Stromal cell of bone marrow (primary cell): ENCODE data around the gene EYS.
A peak's percentile ranks its signal among the peaks of the same experiment; 100 is the strongest.
"Not testable (repeated sequence)": the region's sequence is repeated elsewhere in the genome, so short reads cannot be mapped to it uniquely, and the experiment has no call there.

Experiments
- DNase-seq: peaks from one replicate; pipeline ENCODE4 v3.0.0-alpha.2; 2012; ENCODE audit warnings: low read depth

Gene EYS

DNA sequence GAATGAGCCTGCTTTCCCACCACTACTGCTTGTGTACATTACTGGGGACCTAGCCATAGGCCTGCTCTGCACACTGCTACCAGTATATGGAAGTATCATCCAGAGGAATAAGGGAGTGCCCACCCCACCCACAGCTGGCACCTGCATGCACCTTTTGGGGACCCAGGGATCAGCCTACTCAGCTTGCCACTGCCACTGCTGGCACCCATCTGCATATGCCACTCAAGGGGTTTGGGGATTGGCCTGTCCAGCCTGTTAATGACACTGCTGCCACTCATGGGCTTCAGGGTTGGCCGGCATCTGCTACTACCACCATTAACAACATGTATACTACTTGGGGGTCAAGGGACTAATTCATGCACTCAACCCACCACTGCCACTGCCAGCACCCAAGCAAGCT, 1239.4 kb downstream of the EYS start:
- DNase-seq, result no peak

- no peak for DNase-seq
Observed at GRCh38 chr6:64459411-64459944, 1247.5 kb downstream of the EYS start.

GRCh38 chr6:64448101-64448500, 1258.9 kb downstream of the EYS start:
- not testable (repeated sequence) for DNase-seq

- DNase-seq, result no peak
Observed at GRCh38 chr6:64445038-64445437, 1262.0 kb downstream of the EYS start.

DNA sequence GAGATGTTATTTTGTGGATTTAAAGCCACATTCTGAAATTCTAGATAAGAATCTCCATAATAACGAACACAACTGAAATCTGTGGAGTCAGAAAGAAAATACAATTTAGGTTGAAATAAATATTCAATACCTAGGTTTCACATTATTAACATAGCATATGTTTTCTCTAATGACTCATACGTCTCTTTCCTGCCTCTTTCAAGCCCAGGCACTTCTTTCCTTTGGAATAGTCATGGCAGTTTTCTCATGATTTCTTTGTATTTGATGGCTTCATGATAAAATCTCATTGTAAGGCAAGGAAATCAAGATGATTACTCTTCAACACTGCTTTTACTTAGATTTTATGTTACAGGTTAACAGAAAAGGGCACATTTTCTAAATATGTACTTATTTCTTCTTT, 1267.8 kb downstream of the EYS start:
- no peak for DNase-seq

GRCh38 chr6:64437996-64438395, 1269.0 kb downstream of the EYS start:
- DNase-seq, result no peak

DNA sequence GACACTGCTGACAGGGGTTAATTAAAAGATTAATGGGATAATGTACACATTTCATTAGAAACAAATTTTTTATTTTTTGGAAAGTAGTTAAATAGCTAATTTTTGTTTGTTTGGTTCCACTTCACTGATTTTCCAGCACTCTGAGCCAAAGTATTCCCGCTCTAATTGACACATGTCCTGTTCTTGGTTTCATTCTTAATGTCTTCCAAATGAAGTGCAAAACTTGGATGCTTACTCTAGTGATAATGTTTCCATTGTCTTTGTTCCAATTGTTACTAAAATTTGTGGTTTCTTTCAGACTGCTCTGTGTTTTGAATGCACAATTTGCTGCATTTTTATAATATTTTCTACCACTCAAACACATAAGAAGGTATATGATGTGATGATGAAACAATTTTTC, 1277.1 kb downstream of the EYS start:
- DNase-seq, result no peak

DNA sequence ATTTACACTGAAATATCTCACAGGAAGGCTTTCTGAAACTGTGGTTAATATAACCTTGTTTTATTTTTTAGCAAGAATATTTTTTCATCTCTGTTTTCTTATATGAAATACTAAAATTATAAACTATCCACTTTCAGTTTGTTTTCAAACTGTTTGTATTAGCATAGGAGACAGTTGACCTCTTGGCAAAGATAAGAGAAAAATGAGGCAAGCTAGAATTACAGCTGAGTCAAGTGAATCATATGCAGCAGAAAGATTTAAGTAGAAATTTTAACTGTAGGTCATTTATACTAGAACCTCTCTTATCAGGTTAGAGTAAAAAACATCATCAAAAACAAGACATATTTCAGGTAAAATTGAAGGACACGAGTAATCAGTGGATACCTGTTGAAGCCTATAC, 1278.8 kb downstream of the EYS start:
- no peak for DNase-seq

DNA sequence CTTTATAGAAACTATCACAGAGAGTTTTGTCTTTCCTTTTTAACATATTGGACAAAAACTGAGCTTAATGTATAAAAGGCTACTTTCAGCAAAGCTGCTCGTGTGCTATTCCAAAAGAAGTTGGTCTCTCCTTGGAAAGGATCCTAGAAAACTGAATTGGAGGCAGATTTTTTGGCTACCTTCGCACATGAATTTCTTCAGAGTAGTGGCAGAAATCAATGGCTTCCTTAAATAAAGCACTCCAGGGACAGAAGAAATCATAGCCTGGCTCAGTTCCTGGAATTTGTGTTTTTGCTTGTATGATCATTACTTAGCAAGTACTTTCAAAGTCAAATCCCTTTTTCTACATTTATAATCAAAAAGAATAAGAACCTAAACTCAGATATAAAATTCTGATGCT, 1291.1 kb downstream of the EYS start:
- DNase-seq, result peak; percentile 38

DNA sequence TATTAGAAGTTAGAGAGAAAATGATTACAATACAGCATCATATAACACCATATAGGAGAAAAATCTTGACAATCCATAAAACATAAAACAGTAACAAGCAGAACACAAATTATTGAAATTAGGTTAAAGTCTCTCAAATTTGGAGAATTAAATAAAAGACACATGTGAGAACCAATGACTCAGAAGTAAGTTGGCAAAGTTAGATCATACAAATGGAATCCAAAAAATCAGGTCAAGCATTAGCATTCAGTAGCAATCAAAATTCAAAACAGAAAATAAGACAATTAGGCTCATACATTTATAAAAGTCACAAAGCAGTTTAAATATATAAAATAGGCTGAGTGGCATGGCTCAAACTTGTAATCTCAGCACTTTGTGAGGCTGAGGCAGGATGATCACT, 1295.8 kb downstream of the EYS start:
- peak; percentile 1 for DNase-seq

DNA sequence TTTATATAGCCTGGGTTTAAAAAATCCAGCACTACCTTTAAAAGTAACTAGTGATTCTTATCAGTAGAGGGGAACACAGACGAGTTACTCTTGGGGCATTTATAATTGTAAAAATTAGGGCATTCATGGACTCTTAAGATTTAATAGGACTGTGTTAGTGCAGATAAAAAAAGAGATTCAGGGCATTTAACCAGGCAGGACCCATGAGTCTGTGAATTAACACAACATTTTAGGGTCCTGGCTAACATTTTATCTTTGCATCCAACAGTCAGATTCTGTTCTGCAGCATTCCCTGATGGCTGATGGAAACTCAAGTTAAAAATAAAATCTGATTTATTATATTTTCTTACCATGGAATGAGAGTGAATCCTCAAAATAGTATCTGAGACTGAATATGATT, 1297.1 kb downstream of the EYS start:
- DNase-seq, result no peak

GRCh38 chr6:64404396-64404795, 1302.6 kb downstream of the EYS start:
- no peak for DNase-seq

DNA sequence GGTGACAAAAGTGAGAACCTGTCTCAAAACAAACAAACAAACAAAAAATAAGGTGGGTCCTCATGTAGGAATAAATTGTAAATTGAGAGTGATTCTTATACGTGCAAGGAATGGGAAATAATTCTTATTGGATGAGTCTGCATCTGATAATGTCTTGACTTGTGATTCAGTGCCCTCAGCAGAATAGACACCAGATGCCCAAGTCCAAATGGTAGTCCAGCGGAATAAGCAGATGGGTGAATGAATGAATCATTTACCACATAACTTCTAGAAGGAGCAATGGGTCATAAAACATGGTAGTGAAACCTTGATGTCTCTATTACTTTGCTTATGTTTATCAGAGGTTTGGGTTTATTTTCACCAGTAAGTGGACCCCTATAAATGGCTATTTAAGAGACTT, 1323.7 kb downstream of the EYS start:
- DNase-seq, result no peak

DNA sequence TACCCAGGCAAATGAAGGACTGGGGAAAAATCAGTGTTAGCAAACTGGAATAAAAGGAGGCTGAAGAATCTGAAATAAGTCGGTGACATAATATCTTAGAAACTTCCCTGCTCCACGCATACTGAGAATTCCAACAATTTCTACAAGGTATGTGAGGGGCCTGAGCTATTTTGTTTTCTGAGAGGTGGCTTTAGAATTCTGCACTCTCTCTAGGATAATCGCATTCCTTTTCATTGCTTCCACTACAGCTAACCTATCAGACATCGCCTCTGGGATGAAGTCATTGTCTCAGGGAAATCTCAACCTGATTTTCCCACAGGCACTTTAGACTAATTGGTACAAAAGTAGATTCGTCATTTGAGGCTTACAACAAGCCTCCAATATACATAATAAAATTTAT, 1330.6 kb downstream of the EYS start:
- no peak for DNase-seq

- DNase-seq, result no peak
Observed at GRCh38 chr6:64357430-64357829, 1349.6 kb downstream of the EYS start.

GRCh38 chr6:64347411-64347810, 1359.6 kb downstream of the EYS start:
- DNase-seq, result no peak

DNA sequence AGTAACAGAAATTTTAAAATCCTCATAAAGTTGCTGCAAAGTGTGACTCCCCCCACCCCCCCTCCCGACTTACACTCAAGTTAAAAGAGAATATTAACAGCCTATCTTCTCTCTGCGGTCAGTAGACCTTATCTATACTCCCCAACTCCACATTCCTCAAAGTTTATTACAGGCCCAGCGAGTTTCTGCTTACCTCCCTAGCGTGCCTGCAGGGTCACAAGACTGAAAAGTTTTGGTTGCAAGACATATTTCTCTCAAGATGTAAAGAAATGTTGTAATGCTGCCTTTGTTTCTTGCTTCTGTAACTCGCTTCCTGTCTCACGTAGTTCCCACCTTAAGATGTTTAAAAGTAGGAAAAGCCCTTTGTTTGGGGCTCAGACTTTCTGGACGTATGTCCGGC, 1371.8 kb downstream of the EYS start:
- DNase-seq, result no peak

GRCh38 chr6:64334636-64335035, 1372.4 kb downstream of the EYS start:
- no peak for DNase-seq

- DNase-seq, result peak; percentile 27
Observed at GRCh38 chr6:64330694-64331307, 1376.2 kb downstream of the EYS start.

DNA sequence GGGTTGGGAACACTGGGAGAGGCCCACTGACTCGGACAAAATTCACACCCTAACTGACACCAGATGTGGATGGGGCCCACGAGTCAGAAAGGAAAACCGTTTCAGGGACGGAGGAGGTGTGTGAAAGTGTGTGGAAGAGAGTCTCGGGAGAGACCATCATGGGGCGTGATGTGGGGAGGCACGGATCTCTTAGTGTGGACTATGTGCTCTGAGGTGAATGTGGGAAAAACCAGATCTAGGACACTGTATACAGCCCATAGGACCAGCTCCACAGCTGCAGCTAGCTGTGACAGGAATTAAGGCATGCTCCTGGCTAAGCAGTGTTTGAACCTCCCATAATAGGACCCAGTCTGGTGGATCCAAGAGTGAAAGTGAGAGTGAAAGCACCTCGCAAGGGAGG, 1380.1 kb downstream of the EYS start:
- DNase-seq, result no peak

DNA sequence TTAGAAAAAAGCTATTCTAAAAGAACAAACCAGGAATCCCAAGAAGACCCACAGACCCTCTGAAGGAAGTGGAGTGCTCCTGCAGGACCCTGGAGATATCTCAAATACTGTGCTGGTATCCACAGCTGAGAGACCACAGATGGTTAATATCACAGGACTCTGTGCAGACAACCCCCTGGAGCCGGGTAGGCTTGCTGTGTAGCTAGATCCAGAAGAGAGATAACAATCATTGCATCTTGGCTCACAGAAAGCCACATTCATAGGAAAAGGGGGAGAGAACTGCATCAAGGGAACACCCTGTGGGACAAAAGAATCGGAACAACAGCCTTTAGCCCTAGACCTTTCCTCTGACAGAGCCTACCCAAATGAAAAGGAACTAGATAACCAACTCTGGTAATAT, 1381.9 kb downstream of the EYS start:
- no peak for DNase-seq

DNA sequence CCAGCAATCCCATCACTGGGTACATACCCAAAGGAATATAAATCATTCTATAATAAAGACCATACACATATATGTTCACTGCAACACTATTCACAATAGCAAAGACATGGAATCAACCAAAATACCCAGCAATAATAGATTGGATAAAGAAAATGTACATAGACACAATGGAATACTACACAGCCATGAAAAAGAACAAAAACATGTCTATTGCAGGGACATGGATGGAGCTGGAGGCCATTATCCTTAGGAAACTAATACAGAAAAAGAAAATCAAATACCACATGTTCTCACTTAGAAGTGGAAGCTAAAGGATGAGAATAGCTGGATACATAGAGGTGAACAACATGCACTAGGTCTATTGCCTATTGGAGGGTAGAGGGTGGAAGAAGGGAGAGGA, 1396.8 kb downstream of the EYS start:
- no peak for DNase-seq

DNA sequence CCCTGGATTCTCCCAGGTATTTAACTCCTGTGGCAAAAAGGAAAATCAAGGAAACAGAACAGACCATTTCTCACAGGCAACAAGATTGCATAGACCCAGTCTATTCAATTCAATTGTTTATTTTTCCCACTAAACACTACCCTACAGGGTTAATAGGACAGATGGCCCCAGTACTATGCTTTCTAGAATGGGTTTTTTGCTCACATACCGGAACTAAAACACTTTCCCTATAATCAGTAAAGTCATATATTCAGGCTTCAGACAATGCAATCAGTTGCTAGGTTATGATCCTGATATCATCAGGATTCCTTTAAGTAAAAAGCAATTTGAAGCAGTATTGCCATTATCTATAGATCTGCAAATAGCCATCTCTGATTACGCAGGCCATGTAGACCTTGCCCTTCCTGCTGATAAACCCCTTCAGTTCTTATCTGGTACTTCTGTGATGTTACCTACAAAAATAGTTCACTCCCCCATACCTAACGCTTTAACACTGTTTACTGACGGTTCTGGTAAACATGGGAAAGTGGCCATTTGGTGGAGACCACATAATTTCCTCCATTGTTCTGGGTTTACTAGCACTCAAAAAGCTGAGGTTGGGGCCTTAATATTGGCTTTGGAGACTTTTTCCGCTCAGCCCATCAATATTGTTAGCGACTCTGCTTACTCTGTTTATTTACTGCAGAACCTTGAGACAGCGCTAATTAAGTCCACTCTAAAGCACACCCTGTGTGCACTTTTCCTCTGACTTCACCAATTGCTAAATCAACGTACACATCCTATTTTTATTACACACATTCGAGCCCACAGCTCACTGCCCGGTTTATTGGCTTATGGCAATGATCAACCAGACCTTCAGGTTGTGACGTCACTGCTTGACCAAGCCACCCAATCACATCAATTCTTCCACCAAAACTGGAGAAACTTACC, 1405.5 kb downstream of the EYS start:
- no peak for DNase-seq
